HG03039 (cell line): ENCODE data around the gene CYP51A1.
"Not testable (repeated sequence)": the region's sequence is repeated elsewhere in the genome, so short reads cannot be mapped to it uniquely, and the experiment has no call there.

ENCODE experiments used
- ATAC-seq: cut with Tn5 transposase; IDR thresholded peaks from one replicate; pipeline ENCODE4 v1.9.1; 2021; ENCODE audit warnings: mild to moderate bottlenecking, moderate library complexity; ENCODE audit not compliant: unreplicated experiment

Gene CYP51A1

DNA sequence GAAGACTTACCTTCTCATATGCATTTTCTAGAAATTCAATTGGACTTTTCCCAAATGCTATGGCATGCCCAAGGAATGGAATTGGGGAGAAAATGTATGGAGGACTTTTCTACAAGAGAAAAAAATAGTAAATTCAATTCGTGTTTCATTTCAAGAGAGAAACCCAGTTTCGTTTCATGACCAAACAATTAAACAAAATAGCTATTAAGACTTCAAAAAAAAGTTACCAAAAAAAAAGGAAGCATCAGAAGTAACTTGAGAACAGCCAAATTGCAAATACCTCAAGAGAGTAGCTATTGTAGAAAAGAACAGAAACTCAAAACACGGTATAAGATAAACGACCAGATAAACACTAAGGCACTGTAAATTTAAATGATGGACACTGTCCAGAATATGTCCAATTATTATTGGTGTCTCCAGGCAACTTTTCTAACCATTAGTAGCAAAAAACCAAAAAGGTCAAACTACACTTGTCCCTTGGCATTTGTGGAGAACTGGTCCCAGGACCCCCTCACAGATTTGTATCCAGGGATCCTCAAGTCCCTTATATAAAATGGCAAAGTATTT lies 2.4 kb downstream of the CYP51A1 start:
- ATAC-seq = no peak

DNA sequence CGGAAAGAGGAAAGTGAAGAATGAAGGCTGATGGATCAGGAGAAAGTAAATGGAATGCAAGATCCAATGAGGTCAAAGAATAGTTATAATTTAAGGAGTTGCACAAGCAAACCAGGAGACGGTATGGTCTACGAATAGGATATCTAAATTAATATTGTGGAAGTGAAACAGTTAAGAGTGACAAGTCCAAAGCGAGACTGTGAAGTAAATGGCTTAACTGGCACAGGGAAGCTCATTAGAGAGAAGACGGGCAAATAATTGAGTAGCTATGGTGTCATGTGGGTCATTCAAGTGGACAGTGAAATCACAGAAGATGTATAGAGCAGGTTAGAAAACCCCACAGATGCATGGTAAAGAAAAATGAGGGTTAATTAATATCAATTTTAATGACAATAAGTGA lies 3.2 kb downstream of the CYP51A1 start:
- ATAC-seq = no peak

DNA sequence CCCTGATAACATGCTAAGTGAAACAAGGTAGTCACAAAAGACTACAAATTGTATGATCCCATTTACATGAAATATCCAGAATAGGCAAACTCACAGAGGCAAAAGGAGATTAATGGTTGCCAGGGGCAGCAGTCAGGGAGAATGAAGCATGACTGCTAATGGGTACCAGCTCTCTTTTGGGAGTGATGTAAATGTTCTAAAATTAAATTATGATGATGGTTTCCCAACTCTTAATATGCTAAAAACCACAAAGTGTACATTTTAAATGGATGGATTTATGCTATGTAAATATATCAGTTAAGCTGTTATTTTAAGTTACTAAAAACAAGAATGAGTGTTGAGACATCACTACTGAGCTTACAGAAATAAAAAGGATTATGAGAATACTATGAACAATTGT lies 12.6 kb downstream of the CYP51A1 start:
- no peak for ATAC-seq

DNA sequence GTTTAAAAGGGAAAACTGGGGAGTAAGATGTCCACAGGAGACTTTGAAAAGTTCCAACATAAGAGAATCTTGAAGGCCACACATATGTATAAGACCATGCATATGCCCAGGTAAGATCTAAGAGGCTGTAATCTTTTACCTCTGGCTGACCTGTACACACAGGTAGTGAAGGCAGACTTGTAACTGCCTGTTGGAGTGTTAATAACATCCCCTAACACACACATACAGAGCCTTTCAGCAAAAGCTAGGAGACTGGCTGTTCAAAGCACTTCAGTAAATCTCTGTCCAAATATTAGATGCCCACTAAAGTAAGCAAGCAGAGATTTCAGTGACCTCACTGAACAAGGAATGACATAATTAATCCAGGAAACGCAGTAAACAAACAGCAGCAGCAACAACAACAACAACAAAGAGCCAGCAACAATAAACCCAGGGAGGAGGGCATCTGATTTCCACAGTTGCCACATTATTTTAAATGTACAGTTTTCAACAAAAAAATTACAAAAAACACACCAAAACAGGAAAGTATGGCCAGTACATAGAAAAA lies 15.0 kb downstream of the CYP51A1 start:
- ATAC-seq = no peak

DNA sequence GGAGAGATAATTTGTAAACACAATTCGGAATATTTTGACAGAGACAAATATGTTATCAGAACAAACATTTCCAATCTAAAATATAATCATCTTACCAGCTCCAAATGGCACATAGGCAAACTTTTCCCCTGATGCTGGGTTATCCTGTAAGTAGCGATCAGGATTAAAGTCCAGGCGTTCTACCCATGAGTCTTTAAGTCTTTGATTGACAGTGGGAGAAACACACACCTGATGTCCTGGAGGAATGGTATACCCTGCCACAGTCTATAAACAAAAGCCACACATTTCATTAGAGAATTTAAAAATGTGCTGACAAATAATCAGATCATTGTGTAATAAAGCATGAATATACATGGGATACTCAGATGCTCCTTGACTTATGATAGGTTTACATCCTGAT lies 17.3 kb downstream of the CYP51A1 start:
- no peak for ATAC-seq

DNA sequence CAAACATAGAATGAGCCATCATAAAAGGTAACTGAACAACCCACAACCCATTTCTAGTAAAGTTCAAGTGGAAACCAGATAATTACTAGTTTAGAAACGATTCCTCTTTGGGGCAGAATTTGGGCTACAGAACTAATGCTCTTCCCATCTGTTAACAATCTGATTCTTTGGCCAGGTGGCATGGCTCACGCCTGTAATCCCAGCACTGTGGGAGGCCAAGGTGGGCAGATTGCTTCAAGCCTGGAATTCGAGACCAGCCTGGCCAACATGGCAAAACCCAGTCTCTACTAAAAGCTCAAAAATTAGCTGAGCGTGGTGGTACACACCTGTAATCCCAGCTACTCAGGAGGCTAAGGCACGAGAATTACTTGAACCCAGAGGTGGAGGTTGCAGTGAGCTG lies 18.5 kb downstream of the CYP51A1 start:
- no peak for ATAC-seq

DNA sequence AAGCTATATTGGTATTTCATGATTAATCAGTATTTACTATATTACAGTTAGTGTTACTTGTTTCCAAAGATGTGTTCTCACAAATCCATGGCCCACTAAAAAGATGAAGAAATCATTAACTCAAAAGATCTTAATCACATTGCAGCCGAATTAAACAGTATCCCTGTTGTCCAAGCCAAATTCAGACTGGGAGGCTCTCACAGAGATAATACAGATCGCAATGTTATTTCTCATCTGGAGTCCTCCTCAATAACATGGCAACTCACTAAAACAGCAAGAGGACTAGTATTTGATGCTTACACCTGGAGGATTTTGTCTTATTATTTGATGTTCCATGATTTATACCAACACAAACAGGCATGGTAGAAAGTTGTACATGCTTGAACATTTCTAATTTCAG lies 23.4 kb downstream of the CYP51A1 start:
- no peak for ATAC-seq

DNA sequence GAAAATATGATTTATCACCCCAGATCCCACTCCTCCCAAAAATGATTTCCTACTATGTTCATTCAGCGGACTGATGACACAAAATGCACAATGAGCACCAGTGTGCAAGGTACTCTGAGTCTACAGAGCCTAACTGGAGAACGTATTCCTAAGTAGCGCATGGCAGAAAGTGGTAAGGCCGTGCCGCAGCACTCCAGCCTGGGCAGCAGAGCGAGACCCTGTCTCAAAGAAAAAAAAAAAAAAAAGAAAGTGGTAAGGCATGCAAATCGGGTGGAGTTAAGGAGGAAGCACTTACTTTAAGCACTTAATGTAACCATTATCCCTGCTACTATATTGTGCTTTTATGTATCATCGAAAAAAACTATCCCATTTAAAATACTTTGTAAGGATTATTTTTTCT lies 25.5 kb downstream of the CYP51A1 start:
- no peak for ATAC-seq

DNA sequence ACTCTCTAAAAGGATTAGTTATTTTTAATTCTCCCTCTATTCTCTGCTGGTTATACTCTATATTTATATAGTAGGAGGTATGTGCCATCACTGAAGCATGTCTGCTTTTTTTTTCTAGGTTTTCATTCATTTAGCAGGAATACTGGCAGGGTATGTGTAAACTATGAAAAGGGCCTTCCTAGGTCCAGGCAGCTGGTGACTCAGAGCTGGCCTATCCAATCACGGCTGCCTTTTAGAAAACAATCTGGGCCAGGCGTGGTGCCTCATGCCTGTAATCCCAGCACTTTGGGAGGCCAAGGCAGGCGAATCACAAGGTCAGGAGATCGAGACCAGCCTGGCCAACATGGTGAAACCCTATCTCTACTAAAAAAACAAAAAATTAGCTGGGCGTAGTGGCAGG lies 31.4 kb downstream of the CYP51A1 start:
- ATAC-seq = not testable (repeated sequence)

DNA sequence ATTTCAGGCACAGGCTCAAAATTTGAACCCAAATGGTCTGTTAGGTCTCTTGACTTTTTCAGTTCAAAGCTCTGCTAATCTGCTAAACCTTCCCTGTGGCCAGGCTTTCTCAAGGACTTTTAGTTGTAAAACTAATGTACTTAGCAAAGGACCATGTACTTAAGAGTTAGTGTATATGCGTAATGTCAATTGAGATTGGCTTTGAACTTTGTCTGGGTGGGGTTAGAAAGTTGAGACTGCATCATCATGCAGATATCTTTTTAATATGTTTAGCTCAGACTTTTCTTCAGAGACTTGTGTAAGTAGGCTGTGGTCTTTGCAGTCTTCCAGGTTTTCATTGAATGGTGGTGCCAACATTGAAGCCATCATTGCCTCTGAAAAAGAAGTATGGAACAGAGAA lies 33.7 kb downstream of the CYP51A1 start:
- no peak for ATAC-seq

DNA sequence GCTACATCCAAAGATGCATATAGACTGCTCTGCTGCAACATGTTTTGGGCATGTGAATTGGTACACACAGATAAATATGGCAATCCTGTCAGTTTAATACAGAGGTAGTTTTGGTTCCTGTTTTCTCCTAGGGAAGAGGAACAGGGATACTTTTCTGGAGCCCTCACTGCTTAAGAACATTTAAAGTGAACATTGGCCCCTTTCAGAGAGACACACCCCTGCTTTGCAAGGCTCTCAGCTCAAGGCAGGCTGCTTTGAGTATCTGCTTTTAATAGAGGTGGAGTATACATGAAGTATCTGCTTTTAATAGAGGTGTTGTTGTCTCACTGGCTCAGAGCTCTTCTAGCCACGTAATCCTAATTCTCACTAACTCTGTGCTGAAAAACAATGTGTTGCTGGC lies 38.9 kb downstream of the CYP51A1 start:
- ATAC-seq = no peak

DNA sequence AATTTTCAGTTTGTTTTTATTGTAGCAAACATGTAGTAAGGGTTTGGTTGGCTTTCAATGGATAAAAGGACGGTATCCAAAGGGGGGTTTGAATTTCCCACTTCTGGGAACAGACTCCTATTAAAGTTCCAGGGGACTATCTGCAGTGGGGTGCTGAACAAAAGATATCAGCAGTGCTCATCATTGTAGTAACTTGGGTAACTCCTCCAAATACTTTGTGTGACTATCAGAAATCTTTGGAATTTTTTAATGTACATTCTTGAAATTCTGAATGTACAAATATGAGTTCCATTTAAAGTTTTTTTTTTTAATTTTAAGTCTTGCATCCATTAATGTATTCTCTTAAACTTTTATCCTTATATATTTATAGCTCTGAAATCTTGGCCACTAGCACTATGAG lies 42.1 kb downstream of the CYP51A1 start:
- ATAC-seq = no peak

DNA sequence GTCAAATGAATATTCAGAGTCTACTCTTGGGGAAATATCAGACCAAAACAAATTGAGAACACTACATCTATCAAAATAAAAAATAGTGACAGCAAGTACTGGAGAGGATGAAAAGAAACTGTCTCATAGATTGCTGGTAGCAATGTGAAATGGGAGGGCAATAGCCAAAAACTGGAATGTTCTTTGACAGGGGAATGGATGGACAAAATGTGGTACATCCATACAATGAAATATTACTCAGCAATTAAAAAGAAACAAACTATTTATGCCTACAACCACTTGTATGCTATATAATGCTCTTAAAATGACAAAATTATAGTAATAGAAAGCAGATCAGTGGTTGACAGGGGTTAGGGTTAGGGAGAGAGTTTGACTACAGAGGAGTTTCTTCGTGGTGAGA lies 46.0 kb downstream of the CYP51A1 start:
- ATAC-seq = no peak

DNA sequence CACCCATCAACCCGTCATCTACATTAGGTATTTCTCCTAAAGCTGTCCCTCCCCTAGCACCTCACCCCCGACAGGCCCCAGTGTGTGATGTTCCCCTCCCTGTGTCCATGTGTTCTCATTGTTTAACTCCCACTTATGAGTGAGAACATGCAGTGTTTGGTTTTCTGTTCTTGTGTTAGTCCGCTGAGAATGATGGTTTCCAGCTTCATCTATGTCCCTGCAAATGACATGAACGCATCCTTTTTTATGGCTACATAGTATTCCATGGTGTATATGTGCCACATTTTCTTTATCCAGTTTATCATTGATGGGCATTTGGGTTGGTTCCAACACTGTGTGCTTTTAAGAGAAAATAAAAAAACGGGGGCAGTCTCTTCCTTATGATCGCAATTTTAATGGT lies 50.4 kb downstream of the CYP51A1 start:
- ATAC-seq = not testable (repeated sequence)

DNA sequence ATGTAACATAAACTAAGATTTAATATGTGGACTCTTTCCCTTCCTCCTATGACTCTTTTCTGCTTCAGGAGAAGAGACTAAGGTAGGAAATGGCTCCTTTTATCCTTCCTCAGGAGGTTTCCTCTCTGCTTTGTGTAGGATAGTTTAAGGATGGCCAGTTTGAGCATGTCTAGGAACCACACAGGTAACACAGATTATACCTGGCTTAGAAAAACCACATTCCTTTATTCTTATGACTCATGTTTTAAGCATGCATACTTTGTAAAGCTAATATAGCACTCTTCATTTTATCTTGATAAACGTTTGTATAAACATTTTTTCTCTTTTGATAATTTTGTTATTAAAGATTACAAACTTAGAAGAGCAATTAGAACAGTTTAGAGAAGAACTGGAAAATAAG lies 57.8 kb downstream of the CYP51A1 start:
- ATAC-seq = no peak

DNA sequence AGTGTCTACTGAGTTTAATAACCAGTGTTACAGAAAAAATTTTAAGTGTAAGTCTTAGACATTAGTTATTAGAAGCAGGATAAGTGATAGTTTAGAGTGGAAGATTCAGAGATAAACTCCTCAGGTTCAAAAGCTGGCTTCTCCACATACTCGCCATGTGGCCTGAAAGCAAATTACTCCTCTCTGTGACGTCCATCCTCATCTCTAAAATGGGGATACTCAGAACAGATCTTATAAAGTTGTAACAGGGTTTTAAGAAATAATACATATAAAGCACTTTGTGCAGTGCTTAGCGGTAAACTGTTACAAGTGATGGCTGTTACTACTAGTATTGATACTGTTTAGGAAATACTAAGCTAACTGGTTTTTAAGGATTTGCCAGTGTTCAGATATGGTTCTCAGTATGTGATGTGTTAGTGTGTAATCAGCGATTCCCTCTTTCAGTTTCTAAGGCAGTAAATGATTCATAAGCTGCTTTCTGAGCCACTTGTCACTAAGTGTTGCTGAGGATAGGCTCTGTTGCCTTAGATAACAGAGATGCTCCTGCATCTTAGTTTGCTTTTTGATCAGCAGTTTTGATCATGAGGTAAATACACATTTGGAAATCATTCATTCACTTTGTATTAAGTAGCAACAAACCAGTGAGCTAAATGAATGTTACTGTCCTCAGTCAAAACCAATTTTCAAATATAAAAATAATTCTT lies 58.7 kb downstream of the CYP51A1 start:
- peak; percentile 87 for ATAC-seq

DNA sequence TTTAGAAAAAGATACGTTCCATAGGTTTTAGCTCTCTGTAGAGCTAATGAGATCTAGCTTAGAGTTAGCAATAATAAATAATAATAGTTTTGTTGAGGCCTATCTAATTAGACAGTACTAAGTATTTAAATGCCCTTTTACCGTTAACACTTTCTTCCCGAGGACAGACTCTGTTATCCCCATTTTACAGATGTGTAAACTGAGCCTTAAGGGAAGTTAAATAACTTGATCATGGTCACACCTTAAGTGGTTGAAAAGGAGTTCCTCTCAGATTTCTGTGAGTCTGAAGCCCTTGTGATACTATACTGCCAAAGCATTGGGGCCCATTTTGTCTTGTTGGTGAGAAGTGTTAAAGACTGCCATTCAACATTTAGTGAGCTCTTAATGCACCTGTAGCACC lies 61.6 kb downstream of the CYP51A1 start:
- no peak for ATAC-seq

DNA sequence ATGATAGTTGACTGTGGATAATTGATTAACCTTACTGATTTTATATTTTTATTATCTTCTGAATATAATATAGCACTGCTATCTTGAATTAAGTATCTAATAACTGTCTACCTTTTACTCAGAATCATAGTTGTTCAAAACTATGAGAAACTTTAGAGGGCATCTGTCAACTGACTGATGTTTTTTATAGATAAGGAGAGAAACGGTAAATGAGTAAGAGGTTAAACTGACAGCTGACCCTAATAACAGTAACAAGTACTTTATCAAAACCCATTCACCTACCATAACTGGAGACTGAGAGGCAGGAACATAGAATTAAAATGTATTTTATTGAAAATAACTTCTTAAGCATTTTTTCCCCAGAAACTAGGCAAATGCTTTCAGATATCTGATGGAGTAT lies 62.2 kb downstream of the CYP51A1 start:
- ATAC-seq = no peak

DNA sequence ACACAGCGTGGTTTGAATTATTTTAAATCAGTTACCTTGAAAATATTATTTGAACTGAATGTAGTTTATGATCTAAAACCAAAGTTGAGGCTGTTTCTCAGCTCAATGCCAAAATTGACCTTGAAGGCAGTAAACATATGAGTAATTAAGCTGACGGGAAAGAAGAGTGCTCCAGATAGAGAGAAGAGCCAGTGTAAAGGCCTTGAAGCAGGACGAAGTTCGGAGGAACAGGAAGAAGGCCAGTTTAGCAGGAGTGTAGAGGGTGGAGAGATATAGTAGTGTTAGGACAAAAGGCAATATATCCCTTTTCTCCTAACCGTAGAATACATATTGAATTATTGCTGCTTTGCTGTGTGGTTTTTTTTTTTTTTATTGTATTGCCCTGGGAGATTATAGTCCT lies 63.2 kb downstream of the CYP51A1 start:
- no peak for ATAC-seq

DNA sequence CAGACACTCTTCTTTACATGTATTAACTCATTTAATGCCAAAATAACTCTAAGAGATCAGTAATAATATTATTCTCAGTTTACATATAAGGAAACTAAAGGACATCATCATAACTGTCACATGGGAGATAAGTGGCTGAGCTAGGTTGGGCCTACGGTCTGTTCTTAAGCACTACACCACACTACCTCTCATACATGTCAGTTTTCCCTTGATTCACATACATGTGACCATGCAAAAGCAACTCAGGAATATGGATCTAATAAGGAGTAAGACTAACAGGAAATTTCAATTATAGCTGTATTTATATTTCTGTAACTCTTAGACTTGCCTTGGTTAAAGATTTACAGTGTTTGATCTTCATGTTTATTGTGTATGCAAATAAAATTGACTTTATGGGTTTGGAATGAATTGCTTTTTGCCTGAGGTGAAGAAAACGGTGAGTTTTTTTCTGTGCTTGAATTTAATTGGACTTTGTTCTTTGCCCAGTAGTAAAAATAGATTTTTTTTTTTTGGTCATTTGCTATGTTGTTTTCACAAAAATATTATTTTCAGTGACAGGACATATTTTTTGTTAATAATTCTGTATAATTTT lies 69.7 kb downstream of the CYP51A1 start:
- ATAC-seq = no peak
